Spleen (tissue), 11 donors: ENCODE results near the gene S1PR4. TPM values are rescaled to one million over a fixed set of nuclear protein-coding genes. Genes with fewer than 3 reads are reported as not detected.
"Not testable (repeated sequence)": the region's sequence is repeated elsewhere in the genome, so short reads cannot be mapped to it uniquely, and the experiment has no call there.

Source experiments
- DNase-seq: peaks from one replicate; pipeline ENCODE4 v3.0.0-alpha.2; 2020
- H3K27ac ChIP-seq, 8 donors: fragments of 200-600 bp; sonication (generic) in 7 of 8; 1 replicate in 4 of 8; 2 replicates in 4 of 8; pipeline versions ENCODE4 v1.5.0 to v1.8.0; 2016 to 2021; ENCODE audit warnings: inconsistent platforms in 4 of 8, mild to moderate bottlenecking in 4 of 8, moderate library complexity in 1 of 8
- H3K27me3 ChIP-seq, 7 donors: fragments of 200-600 bp; sonication (generic) in 6 of 7; replicated peaks in 1 of 7; 1 replicate in 4 of 7; 2 replicates in 3 of 7; pipeline versions ENCODE4 v1.5.0 to v1.8.0; 2016 to 2021; ENCODE audit warnings: inconsistent platforms in 3 of 7, mild to moderate bottlenecking in 1 of 7
- H3K36me3 ChIP-seq, 6 donors: fragments of 200-600 bp; sonication (generic) in 5 of 6; 1 replicate in 4 of 6; 2 replicates in 2 of 6; pipeline versions ENCODE4 v1.5.0 to v1.8.0; 2016 to 2021; ENCODE audit warnings: inconsistent platforms in 2 of 6
- H3K4me1 ChIP-seq, 6 donors: fragments of 200-600 bp; sonication (generic) in 5 of 6; 1 replicate in 3 of 6; 2 replicates in 3 of 6; pipeline versions ENCODE4 v1.5.0 to v1.8.0; 2016 to 2021; ENCODE audit warnings: inconsistent platforms in 3 of 6
- H3K4me3 ChIP-seq, 8 donors: fragments of 200-600 bp; sonication (generic) in 7 of 8; 1 replicate in 4 of 8; 2 replicates in 4 of 8; pipeline versions ENCODE4 v1.5.0 to v1.8.0; 2016 to 2021; ENCODE audit warnings: inconsistent platforms in 4 of 8, mild to moderate bottlenecking in 4 of 8, moderate library complexity in 2 of 8
- H3K9me3 ChIP-seq, 8 donors: fragments of 200-600 bp; sonication (generic) in 7 of 8; 1 replicate in 4 of 8; 2 replicates in 4 of 8; pipeline versions ENCODE4 v1.5.0 to v1.8.0; 2016 to 2021; ENCODE audit warnings: inconsistent platforms in 4 of 8
- CTCF ChIP-seq, 11 experiments: fragments of 200-600 bp in 7 of 11; fragments of 450-650 bp in 4 of 11; sonication (generic) in 4 of 11; IDR thresholded peaks in 8 of 11; conservative IDR thresholded peaks in 3 of 11; 1 replicate in 7 of 11; 2 replicates in 4 of 11; pipeline versions ENCODE4 v1.4.0 to v1.8.0; 2016 to 2021; ENCODE audit warnings: antibody characterized with exemption in 11 of 11, inconsistent platforms in 4 of 11, mild to moderate bottlenecking in 1 of 11
- POLR2A ChIP-seq, 3 donors: fragments of 450-650 bp; IDR thresholded peaks; one replicate each; pipeline ENCODE4 v1.5.1; 2017; ENCODE audit warnings: antibody characterized with exemption in 3 of 3, mild to moderate bottlenecking in 1 of 3
- POLR2AphosphoS5 ChIP-seq, 3 donors: sonication (generic); formaldehyde crosslinking; IDR thresholded peaks; one replicate each; pipeline ENCODE4 v1.5.1; 2017; ENCODE audit warnings: antibody characterized with exemption in 3 of 3
- WGBS, 5 donors: extraction: QIAGEN DNeasy Blood & Tissue Kit in 3 of 5; methylation state at CpG; one replicate each; pipeline versions ENCODE4 v1.1.5 to v1.1.7; 2013 to 2018; 5-methylcytosine and 5-hydroxymethylcytosine counted together
- intact Hi-C: fragments of 100-400 bp; cut with DNase I; formaldehyde crosslinking; loops from one replicate; pipeline ENCODE4 v1.15.0; 2023; ENCODE audit warnings: low total_unique reads
- polyA plus RNA-seq, 3 donors: library from polyadenylated mRNA; stranded (reverse); fragments of 200-250 nt; gene quantifications; one replicate each; pipeline ENCODE4 v1.2.1, GENCODE V29; 2013
- total RNA-seq, 7 donors: library from RNA; depleted of rRNA in 3 of 7; stranded (reverse); fragments of >200 nt in 3 of 7; fragmentation: NEBNext Ultra II Directional in 4 of 7; extraction: Animal tissue kit (Norgen Biotek cat#: 25700) in 4 of 7; gene quantifications; one replicate each; pipeline versions ENCODE4 v1.1.0 to v1.2.1, GENCODE V29; 2016 to 2021
- donor health status: healthy with polysubstance abuse.
- donor health status: DM: no; HTN: no; CAD: no; lungs with moderate emphysema.
- donor health status: DM: no; HTN: no; CAD: no.
- donor health status: Bipolar disorder and iron deficiency.
- donor health status: healthy.
- donor health status: DM: no; HTN: no; CAD: no.
- donor health status: DM: yes; HTN: yes; CAD: no.

The S1PR4 gene
- total and polyA plus RNA-seq, 10 donors: 44.7 to 171 (median 62.0) TPM

GRCh38 chr19:3190470-3190770 is 11.9 kb downstream of the S1PR4 start:
- Histone ChIP-seq H3K9me3 (no peaks in the 10 kb centered on the region), H3K27me3 (no peaks in the 10 kb centered on the region), H3K4me3 (no peak overlapping the region), H3K4me1 (peaks cover 32 to 79% (median 46%) of the 10 kb centered on the region in 6 donors), H3K36me3 (peaks cover 0 to 71% (median 14%) of the 10 kb centered on the region in 6 donors), H3K27ac (peak overlapping the region in 2 of 8 donors; percentile 98 to 99)
- intact Hi-C loops: no loop called here
- no peak for DNase-seq
- TF ChIP-seq POLR2AphosphoS5 (IDR thresholded peaks at IDR 0.05) (peak in 1 of 3 donors; percentile 28), CTCF (IDR thresholded peaks at IDR 0.05 in 8 of 11, conservative IDR thresholded peaks at IDR 0.05 in 3 of 11) (no peak), POLR2A (IDR thresholded peaks at IDR 0.05) (no peak)
- 87 to 100% (median 97%) methylated on average over 2 to 18 of the region's 18 CpGs for WGBS, 5 donors

GRCh38 chr19:3190921-3191805 is 12.6 kb downstream of the S1PR4 start:
- Histone ChIP-seq H3K27ac (peak overlapping the region in 2 of 8 donors; percentile 53 to 98), H3K27me3 (no peaks in the 10 kb centered on the region), H3K4me3 (no peak overlapping the region), H3K9me3 (no peaks in the 10 kb centered on the region), H3K4me1 (peaks cover 32 to 76% (median 44%) of the 10 kb centered on the region in 6 donors), H3K36me3 (peaks cover 0 to 78% (median 20%) of the 10 kb centered on the region in 6 donors)
- WGBS, 5 donors: 82 to 92% (median 89%) methylated on average over 40 to 46 of the region's 46 CpGs
- TF ChIP-seq CTCF (IDR thresholded peaks at IDR 0.05 in 8 of 11, conservative IDR thresholded peaks at IDR 0.05 in 3 of 11) (no peak), POLR2AphosphoS5 (IDR thresholded peaks at IDR 0.05) (peak in 1 of 3 donors; percentile 6), POLR2A (IDR thresholded peaks at IDR 0.05) (no peak)
- DNase-seq: peak; percentile 74
- intact Hi-C loops: no loop called here

- H3K27me3 ChIP-seq, H3K9me3 ChIP-seq, DNase-seq, H3K4me3 ChIP-seq, intact Hi-C loops: not testable (repeated sequence)
- Histone ChIP-seq H3K4me1 (peaks cover 27 to 70% (median 38%) of the 10 kb centered on the region in 6 donors), H3K27ac (peak overlapping the region in 1 of 8 donors; percentile 53), H3K36me3 (peaks cover 0 to 84% (median 25%) of the 10 kb centered on the region in 6 donors)
- WGBS, 5 donors: 88 to 94% (median 91%) methylated on average over 12 of the region's 12 CpGs
Observed at GRCh38 chr19:3191806-3192104, 13.2 kb downstream of the S1PR4 start.

- no peak overlapping the region for H3K4me3 ChIP-seq
- peaks cover 23 to 65% (median 33%) of the 10 kb centered on the region in 6 donors for H3K4me1 ChIP-seq
- intact Hi-C loops: no loop called here
- TF ChIP-seq CTCF (IDR thresholded peaks at IDR 0.05 in 8 of 11, conservative IDR thresholded peaks at IDR 0.05 in 3 of 11) (no peak), POLR2AphosphoS5 (IDR thresholded peaks at IDR 0.05) (peak in 2 of 3 donors; percentile 11 to 29)
- H3K9me3 ChIP-seq: no peaks in the 10 kb centered on the region
- H3K27ac ChIP-seq: no peak overlapping the region
- peaks cover 0 to 89% (median 29%) of the 10 kb centered on the region in 6 donors for H3K36me3 ChIP-seq
- peak; percentile 74 for DNase-seq
- 94 to 96% (median 95%) methylated on average over 14 to 32 of the region's 32 CpGs for WGBS, 5 donors
- H3K27me3 ChIP-seq: no peaks in the 10 kb centered on the region
Observed at GRCh38 chr19:3192228-3192635, 13.7 kb downstream of the S1PR4 start.
